Neural crest cell (in vitro differentiated cells): ENCODE data around the gene ZDHHC14. TPM values are rescaled to one million over a fixed set of nuclear protein-coding genes. Genes with fewer than 3 reads are reported as not detected.
A peak's percentile ranks its signal among the peaks of the same experiment; 100 is the strongest.
"Not testable (repeated sequence)": the region's sequence is repeated elsewhere in the genome, so short reads cannot be mapped to it uniquely, and the experiment has no call there.

Experiments
- DNase-seq: peaks from one replicate; pipeline ENCODE4 v3.0.0; 2021; ENCODE audit warnings: low read depth, mixed read lengths, low spot score
- H3K27ac Mint-ChIP-seq: one replicate; pipeline ENCODE4 v1.8.0; 2021; ENCODE audit warnings: mild to moderate bottlenecking, mixed read lengths; ENCODE audit not compliant: unreplicated experiment
- H3K27me3 Mint-ChIP-seq: 2 replicates; pipeline ENCODE4 v1.8.0; 2021; ENCODE audit warnings: low read depth, mild to moderate bottlenecking, mixed read lengths
- H3K36me3 Mint-ChIP-seq: 2 replicates; pipeline ENCODE4 v1.8.0; 2021; ENCODE audit warnings: low read depth, mild to moderate bottlenecking, mixed read lengths
- H3K4me1 Mint-ChIP-seq: 2 replicates; pipeline ENCODE4 v1.8.0; 2021; ENCODE audit warnings: mixed read lengths
- H3K4me3 Mint-ChIP-seq: one replicate; pipeline ENCODE4 v1.8.0; 2021; ENCODE audit warnings: mild to moderate bottlenecking, mixed read lengths
- H3K9me3 Mint-ChIP-seq: 2 replicates; pipeline ENCODE4 v1.8.0; 2021; ENCODE audit warnings: mixed read lengths
- total RNA-seq: library from RNA; stranded (reverse); gene quantifications from 2 replicates; pipeline ENCODE4 v1.2.1, GENCODE V29; 2021
- TF ChIP-seq, protein P1 (sequence below): fragments of 200-600 bp; sonication (generic); conservative IDR thresholded peaks from 2 replicates; pipeline ENCODE4 v1.5.0; 2021; ENCODE audit warnings: antibody characterized with exemption, mild to moderate bottlenecking

Gene ZDHHC14
- total RNA-seq, 1 donor from 2014 or later, result 5.3 TPM

DNA sequence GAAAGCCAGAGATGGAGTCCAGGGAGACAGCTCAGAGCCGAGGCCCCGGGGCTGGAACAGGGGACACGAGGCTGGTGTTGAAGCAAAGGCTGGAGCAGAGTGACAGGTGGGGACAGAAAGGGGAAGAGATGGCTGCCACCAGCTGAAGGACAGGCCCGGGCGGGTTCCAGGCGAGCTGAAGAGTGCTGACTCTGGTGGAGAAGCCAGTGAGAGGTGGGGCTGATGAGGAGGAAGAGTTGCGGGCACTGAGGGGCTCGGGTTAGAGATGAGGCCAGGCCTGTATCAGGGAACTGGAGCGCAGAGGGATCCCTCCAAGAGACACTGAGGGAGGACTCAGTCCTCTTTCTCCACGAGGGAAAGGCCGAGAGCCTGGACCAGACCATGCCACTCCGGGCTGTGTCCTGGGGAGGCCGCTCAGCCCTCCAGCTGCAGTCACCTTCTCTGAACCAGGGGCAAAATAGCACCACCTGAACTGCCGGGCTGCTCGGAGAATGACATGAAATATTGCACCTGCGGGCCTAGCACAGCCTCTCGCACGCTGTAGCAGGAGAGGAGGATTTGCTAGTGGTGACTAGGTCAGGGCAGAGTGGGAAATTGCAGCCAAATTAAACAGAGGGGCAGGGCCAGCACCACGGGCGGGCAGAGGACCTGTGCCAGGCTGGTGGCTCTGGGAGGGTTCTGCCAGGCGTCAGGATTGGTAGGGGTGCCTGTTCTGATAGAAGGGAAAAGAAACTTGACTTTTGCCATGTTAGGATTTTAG is 175.9 kb downstream of the ZDHHC14 start:
- Mint-ChIP-seq H3K9me3 (no peaks in the 10 kb centered on the region), H3K36me3 (no peaks in the 10 kb centered on the region), H3K4me1 (peaks cover 26% of the 10 kb centered on the region), H3K27me3 (peaks cover 10% of the 10 kb centered on the region), H3K4me3 (no peak overlapping the region), H3K27ac (peak overlapping the region; percentile 52)
- TF ChIP-seq, protein P1, sequence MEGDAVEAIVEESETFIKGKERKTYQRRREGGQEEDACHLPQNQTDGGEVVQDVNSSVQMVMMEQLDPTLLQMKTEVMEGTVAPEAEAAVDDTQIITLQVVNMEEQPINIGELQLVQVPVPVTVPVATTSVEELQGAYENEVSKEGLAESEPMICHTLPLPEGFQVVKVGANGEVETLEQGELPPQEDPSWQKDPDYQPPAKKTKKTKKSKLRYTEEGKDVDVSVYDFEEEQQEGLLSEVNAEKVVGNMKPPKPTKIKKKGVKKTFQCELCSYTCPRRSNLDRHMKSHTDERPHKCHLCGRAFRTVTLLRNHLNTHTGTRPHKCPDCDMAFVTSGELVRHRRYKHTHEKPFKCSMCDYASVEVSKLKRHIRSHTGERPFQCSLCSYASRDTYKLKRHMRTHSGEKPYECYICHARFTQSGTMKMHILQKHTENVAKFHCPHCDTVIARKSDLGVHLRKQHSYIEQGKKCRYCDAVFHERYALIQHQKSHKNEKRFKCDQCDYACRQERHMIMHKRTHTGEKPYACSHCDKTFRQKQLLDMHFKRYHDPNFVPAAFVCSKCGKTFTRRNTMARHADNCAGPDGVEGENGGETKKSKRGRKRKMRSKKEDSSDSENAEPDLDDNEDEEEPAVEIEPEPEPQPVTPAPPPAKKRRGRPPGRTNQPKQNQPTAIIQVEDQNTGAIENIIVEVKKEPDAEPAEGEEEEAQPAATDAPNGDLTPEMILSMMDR, result no peak
- DNase-seq, result no peak

DNA sequence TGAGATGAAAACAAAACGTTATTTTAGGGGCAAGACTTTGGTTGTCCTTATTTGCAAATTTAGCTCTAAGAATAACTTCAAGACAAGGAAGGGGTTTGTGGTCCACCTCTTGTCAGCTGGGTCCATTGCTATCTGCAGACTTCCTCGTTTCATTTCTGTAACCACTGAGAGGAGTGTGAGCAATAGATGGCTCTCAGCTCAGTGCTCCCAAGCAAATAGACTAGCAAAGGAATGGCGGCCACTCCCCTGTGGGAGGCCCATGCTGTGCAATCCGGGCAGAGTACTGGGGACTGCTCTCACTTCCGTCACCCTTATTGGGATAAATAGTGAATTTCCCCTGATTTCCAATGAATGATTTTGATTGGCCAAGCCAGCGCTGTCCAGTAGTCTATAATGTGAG is 176.6 kb downstream of the ZDHHC14 start:
- no peak overlapping the region for H3K4me3 Mint-ChIP-seq
- no peak overlapping the region for H3K27ac Mint-ChIP-seq
- TF ChIP-seq, protein P1, result no peak
- H3K9me3 Mint-ChIP-seq, result no peaks in the 10 kb centered on the region
- H3K4me1 Mint-ChIP-seq, result peaks cover 19% of the 10 kb centered on the region
- H3K27me3 Mint-ChIP-seq, result peaks cover 4% of the 10 kb centered on the region
- H3K36me3 Mint-ChIP-seq, result no peaks in the 10 kb centered on the region
- DNase-seq, result no peak

DNA sequence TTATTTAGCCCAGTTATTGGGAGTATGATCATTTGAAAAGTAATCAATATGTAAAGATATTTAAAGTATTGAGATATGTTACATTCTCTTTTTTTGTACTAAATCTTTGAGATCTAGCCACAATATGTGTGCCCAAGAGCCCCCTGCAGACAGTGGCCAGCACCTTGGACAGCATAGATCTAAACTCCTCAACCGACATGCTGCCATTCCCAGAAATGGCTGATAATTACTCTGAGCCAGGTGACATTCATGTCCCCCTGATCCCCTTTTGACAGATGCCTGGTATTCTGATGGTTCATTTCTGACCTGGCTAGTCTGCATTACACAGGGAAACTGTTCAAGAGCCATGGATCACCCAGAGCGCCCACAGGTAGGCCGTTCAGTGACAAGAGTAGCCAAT is 177.1 kb downstream of the ZDHHC14 start:
- no peak overlapping the region for H3K27ac Mint-ChIP-seq
- peaks cover under 1% of the 10 kb centered on the region for H3K27me3 Mint-ChIP-seq
- H3K4me3 Mint-ChIP-seq, result no peak overlapping the region
- TF ChIP-seq, protein P1, result no peak
- no peak for DNase-seq
- no peaks in the 10 kb centered on the region for H3K9me3 Mint-ChIP-seq
- no peaks in the 10 kb centered on the region for H3K36me3 Mint-ChIP-seq
- H3K4me1 Mint-ChIP-seq, result peaks cover 15% of the 10 kb centered on the region

DNA sequence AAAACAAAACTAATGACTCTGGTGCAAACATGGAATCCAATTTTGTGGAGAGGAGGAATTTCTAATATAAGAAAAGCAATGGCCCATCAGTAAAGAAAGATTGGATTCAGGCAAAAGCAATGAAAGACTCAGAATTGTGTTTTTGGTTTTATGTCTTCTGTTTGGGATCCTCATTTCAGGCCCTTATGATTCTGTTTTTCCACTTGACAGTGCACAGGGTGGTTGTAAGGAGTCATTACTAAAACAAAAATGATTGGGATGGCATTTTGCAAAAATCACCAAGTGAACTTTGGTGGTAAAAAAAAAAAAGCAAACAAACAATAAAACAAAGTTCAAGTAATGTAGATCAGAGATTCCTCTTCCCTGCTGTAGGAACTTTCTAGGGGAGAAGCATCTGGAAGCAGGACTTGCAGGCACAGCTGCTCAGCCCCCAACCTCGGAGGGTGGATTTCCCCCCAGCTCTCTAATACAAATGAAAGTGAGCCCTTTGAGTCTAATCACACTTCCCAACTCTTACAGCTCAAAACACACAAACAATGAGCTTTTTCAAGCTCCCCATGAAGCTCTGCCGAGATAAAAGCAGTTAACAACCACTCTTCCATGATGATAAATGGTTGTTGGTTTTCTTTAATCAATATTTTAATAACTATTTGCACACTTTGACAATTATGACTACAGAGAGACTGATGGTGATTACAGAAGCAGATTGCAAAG is 177.7 kb downstream of the ZDHHC14 start:
- H3K9me3 Mint-ChIP-seq, result no peaks in the 10 kb centered on the region
- H3K27ac Mint-ChIP-seq, result no peak overlapping the region
- peaks cover 15% of the 10 kb centered on the region for H3K4me1 Mint-ChIP-seq
- H3K27me3 Mint-ChIP-seq, result no peaks in the 10 kb centered on the region
- no peaks in the 10 kb centered on the region for H3K36me3 Mint-ChIP-seq
- H3K4me3 Mint-ChIP-seq, result no peak overlapping the region
- TF ChIP-seq, protein P1, result no peak
- no peak for DNase-seq

DNA sequence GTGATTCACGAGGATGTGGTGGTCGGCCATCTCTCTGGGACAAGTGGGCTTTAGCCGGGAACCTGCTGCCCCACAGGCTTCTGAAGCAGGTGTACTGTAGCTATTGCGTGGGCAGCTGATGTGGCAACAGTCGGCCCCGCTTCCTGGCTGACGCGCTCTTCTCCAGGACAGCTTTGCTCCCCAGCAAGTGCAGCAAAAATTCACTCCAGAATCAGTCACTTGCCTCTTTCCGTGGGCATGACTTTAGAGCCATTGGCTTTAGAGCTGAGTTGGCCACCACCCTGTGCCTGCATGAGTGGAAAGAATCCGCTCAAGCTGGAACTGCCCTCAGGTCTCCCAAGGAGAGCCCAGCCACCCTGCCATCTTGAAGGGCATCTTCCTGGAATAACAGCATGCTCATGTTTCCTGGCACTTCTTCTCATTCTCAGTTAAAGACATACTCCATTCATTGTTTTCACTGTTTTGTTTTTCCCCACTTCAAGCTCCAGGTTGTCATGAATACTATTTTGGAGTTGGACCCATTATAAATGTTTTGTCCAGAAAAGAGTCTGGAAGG is 178.3 kb downstream of the ZDHHC14 start:
- Mint-ChIP-seq H3K9me3 (no peaks in the 10 kb centered on the region), H3K4me3 (no peak overlapping the region), H3K27ac (no peak overlapping the region), H3K27me3 (no peaks in the 10 kb centered on the region), H3K4me1 (peaks cover 15% of the 10 kb centered on the region), H3K36me3 (no peaks in the 10 kb centered on the region)
- DNase-seq, result no peak
- TF ChIP-seq, protein P1, result no peak

DNA sequence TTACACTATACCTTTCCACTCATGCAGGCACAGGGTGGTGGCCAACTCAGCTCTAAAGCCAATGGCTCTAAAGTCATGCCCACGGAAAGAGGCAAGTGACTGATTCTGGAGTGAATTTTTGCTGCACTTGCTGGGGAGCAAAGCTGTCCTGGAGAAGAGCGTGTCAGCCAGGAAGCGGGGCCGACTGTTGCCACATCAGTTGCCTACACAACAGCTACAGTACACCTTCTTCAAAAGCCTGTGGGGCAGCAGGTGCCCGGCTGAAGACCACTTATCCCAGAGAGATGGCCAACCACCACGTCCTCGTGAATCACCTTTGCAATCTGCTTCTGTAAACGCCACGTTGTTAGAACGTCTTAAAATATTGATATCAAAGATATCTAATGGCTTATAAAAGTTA is 179.1 kb downstream of the ZDHHC14 start:
- not testable (repeated sequence) for DNase-seq, H3K9me3 Mint-ChIP-seq, H3K27ac Mint-ChIP-seq

More for the DNA sequence above, 179.1 kb downstream of the ZDHHC14 start:
- H3K36me3 Mint-ChIP-seq, H3K4me3 Mint-ChIP-seq, H3K27me3 Mint-ChIP-seq: not testable (repeated sequence)
- peaks cover 12% of the 10 kb centered on the region for H3K4me1 Mint-ChIP-seq
